IMR-90 (cell line): ENCODE results near the gene PDCD11. TPM values are rescaled to one million over a fixed set of nuclear protein-coding genes. Genes with fewer than 3 reads are reported as not detected.

Source experiments
- ATAC-seq: fragments of 200-7000 bp; cut with Tn5 transposase; 2 replicates; pipeline ENCODE4 v1.9.1; 2020; ENCODE audit warnings: low read depth, mild to moderate bottlenecking, moderate library complexity
- BruUV-seq: library from RNA; stranded (reverse); fragments of 400-500 nt; replicated peaks from 2 replicates; lab custom pipeline; 2021; lab: Mats Ljungman, UMichigan
- CTCF ChIA-PET: fragments of 300-600 bp; formaldehyde crosslinking; extraction: SDS; loops from one replicate; lab custom pipeline; 2021; ENCODE audit warnings: antibody characterized with exemption; lab: Yijun Ruan, JAX
- POLR2A ChIA-PET: fragments of 300-600 bp; sonication (Branson Sonifier 250); formaldehyde crosslinking; loops from one replicate; lab custom pipeline; 2022; ENCODE audit warnings: antibody characterized with exemption; ENCODE audit not compliant: unreplicated experiment; lab: Charles Lee
- DNase-seq: peaks from one replicate; pipeline ENCODE4 v3.0.0; 2013
- H2AFZ ChIP-seq: replicated peaks from 2 replicates; pipeline ENCODE3; 2013; ENCODE audit warnings: low read length, mild to moderate bottlenecking; ENCODE audit not compliant: poor library complexity
- H2AK5ac ChIP-seq: 2 replicates; pipeline ENCODE4 v1.6.1; 2013; ENCODE audit warnings: low read depth, low read length, inconsistent platforms
- H2AK9ac ChIP-seq: replicated peaks from 2 replicates; pipeline ENCODE3; 2013; ENCODE audit warnings: mild to moderate bottlenecking, low read depth, low read length, moderate library complexity; ENCODE audit not compliant: poor library complexity
- H2BK120ac ChIP-seq: 2 replicates; pipeline ENCODE4 v1.6.1; 2013; ENCODE audit warnings: low read depth, low read length, inconsistent platforms
- H2BK15ac ChIP-seq: 3 replicates; pipeline ENCODE4 v1.6.1; 2013; ENCODE audit warnings: low read depth, low read length, inconsistent platforms
- H2BK20ac ChIP-seq: 2 replicates; pipeline ENCODE4 v1.6.1; 2013; ENCODE audit warnings: low read depth, mild to moderate bottlenecking, inconsistent platforms, low read length, moderate library complexity
- H2BK5ac ChIP-seq: 2 replicates; pipeline ENCODE4 v1.6.1; 2013; ENCODE audit warnings: mild to moderate bottlenecking, low read depth, low read length, inconsistent platforms; ENCODE audit not compliant: poor library complexity, severe bottlenecking
- H3K14ac ChIP-seq: replicated peaks from 2 replicates; pipeline ENCODE4 v1.6.1; 2013; ENCODE audit warnings: low read depth, low read length, inconsistent platforms
- H3K18ac ChIP-seq: 2 replicates; pipeline ENCODE4 v1.6.1; 2013; ENCODE audit warnings: low read depth, low read length, control low read depth
- H3K23ac ChIP-seq: 2 replicates; pipeline ENCODE4 v1.6.1; 2013; ENCODE audit warnings: low read depth, low read length, inconsistent platforms
- H3K27ac ChIP-seq: 2 replicates; pipeline ENCODE4 v1.5.1; 2013; ENCODE audit warnings: mild to moderate bottlenecking, control low read depth, low read length; ENCODE audit not compliant: insufficient read depth
- H3K27me3 ChIP-seq: 2 replicates; pipeline ENCODE4 v1.6.1; 2013; ENCODE audit warnings: low read length; ENCODE audit not compliant: control insufficient read depth, insufficient read depth
- H3K36me3 ChIP-seq: 2 replicates; pipeline ENCODE4 v1.6.1; 2013; ENCODE audit warnings: low read length, mixed read lengths; ENCODE audit not compliant: control insufficient read depth, insufficient read depth
- H3K4ac ChIP-seq: 2 replicates; pipeline ENCODE4 v1.6.1; 2013; ENCODE audit warnings: low read depth, low read length, inconsistent platforms
- H3K4me1 ChIP-seq: 2 replicates; pipeline ENCODE4 v1.6.1; 2013; ENCODE audit warnings: low read length, mixed read lengths; ENCODE audit not compliant: control insufficient read depth, insufficient read depth
- H3K4me2 ChIP-seq: 2 replicates; pipeline ENCODE4 v1.6.1; 2013; ENCODE audit warnings: low read depth, mild to moderate bottlenecking, control low read depth, low read length, moderate library complexity
- H3K4me3 ChIP-seq: 2 replicates; pipeline ENCODE4 v1.5.1; 2013; ENCODE audit warnings: low read depth, mild to moderate bottlenecking, control low read depth, low read length, moderate library complexity; ENCODE audit not compliant: insufficient read depth
- H3K56ac ChIP-seq: 2 replicates; pipeline ENCODE4 v1.6.1; 2013; ENCODE audit warnings: low read length, inconsistent platforms; ENCODE audit not compliant: insufficient read depth; ENCODE audit errors: extremely low read depth
- H3K79me1 ChIP-seq, 2 experiments: 2 replicates each; pipeline ENCODE4 v1.6.1; 2013; ENCODE audit warnings: low read length in 2 of 2, inconsistent platforms in 1 of 2, low read depth in 1 of 2
- H3K9ac ChIP-seq: 2 replicates; pipeline ENCODE4 v1.6.1; 2013; ENCODE audit warnings: low read depth, low read length, control low read depth
- H3K9me1 ChIP-seq: 2 replicates; pipeline ENCODE4 v1.6.1; 2013; ENCODE audit warnings: low read length, inconsistent platforms; ENCODE audit not compliant: insufficient read depth
- H3K9me3 ChIP-seq: 2 replicates; pipeline ENCODE4 v1.6.1; 2013; ENCODE audit warnings: low read length; ENCODE audit not compliant: control insufficient read depth, insufficient read depth
- H4K20me1 ChIP-seq: 2 replicates; pipeline ENCODE4 v1.6.1; 2013; ENCODE audit warnings: low read length, inconsistent platforms; ENCODE audit not compliant: insufficient read depth
- H4K5ac ChIP-seq: 2 replicates; pipeline ENCODE4 v1.6.1; 2013; ENCODE audit warnings: mild to moderate bottlenecking, low read depth, low read length, control low read depth
- H4K8ac ChIP-seq, 2 experiments: 2 replicates each; pipeline ENCODE4 v1.6.1; 2013; ENCODE audit warnings: low read depth in 2 of 2, low read length in 2 of 2, control low read depth in 1 of 2, inconsistent platforms in 1 of 2
- H4K91ac ChIP-seq: 2 replicates; pipeline ENCODE4 v1.6.1; 2013; ENCODE audit warnings: low read depth, low read length, inconsistent platforms; ENCODE audit not compliant: insufficient read depth
- BHLHE40 ChIP-seq: fragments of 150-350 bp; IDR thresholded peaks from 2 replicates; pipeline ENCODE4 v1.6.1; 2016; ENCODE audit warnings: mild to moderate bottlenecking, low read depth, low read length
- CHD1 ChIP-seq: IDR thresholded peaks from 2 replicates; pipeline ENCODE4 v1.6.1; 2012; ENCODE audit warnings: low read depth, low read length, improper control_type of control experiment
- NFE2L2 ChIP-seq: fragments of 150-350 bp; IDR thresholded peaks from 2 replicates; pipeline ENCODE4 v1.6.1; 2016; ENCODE audit warnings: low read depth, mild to moderate bottlenecking, low read length
- WGBS, 2 experiments: methylation state at CpG; one replicate each; pipeline versions ENCODE4 v1.1.5 to v1.1.7; 2013; ENCODE audit warnings: missing lambda C conversion rate in 2 of 2; ENCODE audit not compliant: insufficient read length in 1 of 2; ENCODE audit errors: extremely low coverage in 2 of 2; 5-methylcytosine and 5-hydroxymethylcytosine counted together
- dilution Hi-C: fragments of 300-500 bp; cut with HindIII; formaldehyde crosslinking; loops from one replicate; pipeline ENCODE4 v1.14.3; 2018; ENCODE audit warnings: low sequenced_read_pairs; ENCODE audit not compliant: unreplicated experiment
- in situ Hi-C: fragments of 300-500 bp; cut with MboI; formaldehyde crosslinking; loops from 3 replicates; pipeline ENCODE4 v1.14.3; 2019; ENCODE audit warnings: low sequenced_read_pairs, inconsistent platforms, mixed read lengths
- intact Hi-C: fragments of 100-400 bp; cut with micrococcal nuclease; formaldehyde crosslinking; loops from 2 replicates; pipeline ENCODE4 v1.10.0; 2022
- polyA plus RNA-seq, 3 experiments: library from polyadenylated mRNA; depleted of rRNA; stranded (reverse); fragments of >200 nt; gene quantifications; 2 replicates each; pipeline ENCODE4 v1.2.3, GENCODE V29; 2012; ENCODE audit warnings: low replicate concordance in 1 of 3
- total RNA-seq: library from RNA; depleted of rRNA; stranded (reverse); fragments of >200 nt; gene quantifications from 2 replicates; pipeline ENCODE4 v1.2.3, GENCODE V29; 2012

PDCD11 gene
- total and polyA plus RNA-seq, 2 of the 4 experiments (the other 2 are of a cell fraction), result 20.4 to 56.8 TPM

DNA sequence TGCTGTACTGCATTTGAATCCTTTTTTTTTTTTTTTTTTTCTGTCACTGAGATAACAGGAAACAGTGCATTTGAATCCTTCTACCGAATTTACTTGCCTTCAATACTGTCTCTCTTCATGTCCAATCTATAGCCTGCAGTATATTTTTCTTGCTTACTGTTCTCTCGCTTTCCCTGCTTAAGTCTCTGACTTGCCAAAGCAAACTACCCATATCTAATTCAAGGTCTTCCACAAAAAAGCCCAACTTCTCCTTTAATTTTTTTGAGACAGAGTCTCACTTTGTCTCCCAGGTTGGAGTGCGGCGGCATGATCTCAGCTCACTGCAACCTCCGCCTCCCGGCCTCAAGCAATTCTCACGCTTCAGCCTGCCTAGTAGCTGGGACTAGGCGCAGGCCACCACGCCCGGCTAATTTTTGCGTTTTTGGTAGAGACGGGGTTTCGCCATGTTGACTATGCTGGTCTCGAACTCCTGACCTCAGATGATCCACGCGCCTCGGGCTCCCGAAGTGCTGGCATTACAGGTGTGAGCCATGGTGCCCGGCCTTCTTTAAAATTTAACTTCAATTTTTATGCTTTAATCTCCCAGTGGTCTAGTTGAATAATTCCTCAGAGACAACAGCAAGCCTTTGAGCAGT lies 882 bp downstream of the PDCD11 start (continued):
- TF ChIP-seq CHD1, result no peak

DNA sequence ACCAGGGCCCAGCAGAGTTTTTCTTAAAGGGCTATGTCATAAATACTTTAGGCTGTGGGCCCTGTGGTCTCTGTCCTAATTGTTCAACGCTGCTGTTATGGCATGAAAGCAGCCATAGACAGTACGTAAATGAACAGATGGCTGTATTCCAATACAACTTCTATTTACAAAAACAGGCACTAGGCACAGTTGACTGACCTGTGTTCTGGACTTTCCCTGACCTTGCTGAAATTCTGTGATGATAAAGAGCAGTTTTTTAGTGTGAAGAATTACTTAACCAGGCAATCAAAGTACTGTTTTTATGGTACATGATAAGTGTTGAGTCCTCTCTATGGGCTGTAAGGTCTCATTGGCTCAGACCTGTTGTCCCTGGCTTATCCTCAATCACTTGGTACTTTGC lies 17.1 kb downstream of the PDCD11 start:
- Histone ChIP-seq H3K14ac (no peak overlapping the region), H2AFZ (no peak overlapping the region), H3K27ac (no peak overlapping the region), H3K36me3 (peaks cover 58% of the 10 kb centered on the region), H3K4me2 (no peak overlapping the region), H3K4me1 (no peaks in the 10 kb centered on the region), H3K9me1 (no peaks in the 10 kb centered on the region), H4K91ac (no peak overlapping the region), H3K27me3 (no peaks in the 10 kb centered on the region), H3K79me1 (peaks cover 5 to 9% of the 10 kb centered on the region in 2 experiments; a peak in 1 of 4 replicates), H2BK5ac (no peak overlapping the region), H4K8ac (no peak overlapping the region), H2AK9ac (no peak overlapping the region), H3K4me3 (no peak overlapping the region), H4K20me1 (no peaks in the 10 kb centered on the region), H3K9me3 (no peaks in the 10 kb centered on the region), H3K56ac (no peak overlapping the region), H4K5ac (no peak overlapping the region), H3K9ac (no peak overlapping the region), H3K4ac (no peak overlapping the region), H2AK5ac (no peak overlapping the region), H2BK15ac (no peak overlapping the region), H3K23ac (no peak overlapping the region), H3K18ac (no peak overlapping the region), H2BK120ac (no peak overlapping the region), H2BK20ac (no peak overlapping the region)
- no peak for TF ChIP-seq BHLHE40
- TF ChIP-seq CHD1, result no peak
- no peak for TF ChIP-seq NFE2L2
- ChIA-PET POLR2A (no interaction called here), CTCF (no interaction called here)
- WGBS, 2 experiments, result no CpG with 5 or more reads among the region's 2 CpGs
- ATAC-seq (no peak), DNase-seq (no peak)
- intact Hi-C loops (no loop called here), dilution Hi-C loops (no loop called here), in situ Hi-C loops (no loop called here)
- no TSS peak for BruUV-seq
